SU-DHL-6 (cell line): ENCODE data around the gene HOMER3.

Source experiments
- CTCF ChIP-seq: fragments of 200-600 bp; sonication (generic); IDR thresholded peaks from one replicate; pipeline ENCODE4 v1.5.1; 2017; ENCODE audit warnings: antibody characterized with exemption, mild to moderate bottlenecking, low read length, moderate library complexity; ENCODE audit not compliant: insufficient read depth, poor library complexity, severe bottlenecking
- EZH2phosphoT487 ChIP-seq: fragments of 200-600 bp; sonication (generic), shearing (Covaris generic); conservative IDR thresholded peaks from 2 replicates; pipeline ENCODE4 v1.6.1; 2018; ENCODE audit warnings: mild to moderate bottlenecking, antibody characterized with exemption, low read length, moderate library complexity, mixed read lengths

- TF ChIP-seq CTCF (no peak), EZH2phosphoT487 (no peak)
Measured at GRCh38 chr19:18896421-18896841, 44.6 kb downstream of the HOMER3 start.
